ENCODE data around the gene FBXO31.

FBXO31 gene

DNA sequence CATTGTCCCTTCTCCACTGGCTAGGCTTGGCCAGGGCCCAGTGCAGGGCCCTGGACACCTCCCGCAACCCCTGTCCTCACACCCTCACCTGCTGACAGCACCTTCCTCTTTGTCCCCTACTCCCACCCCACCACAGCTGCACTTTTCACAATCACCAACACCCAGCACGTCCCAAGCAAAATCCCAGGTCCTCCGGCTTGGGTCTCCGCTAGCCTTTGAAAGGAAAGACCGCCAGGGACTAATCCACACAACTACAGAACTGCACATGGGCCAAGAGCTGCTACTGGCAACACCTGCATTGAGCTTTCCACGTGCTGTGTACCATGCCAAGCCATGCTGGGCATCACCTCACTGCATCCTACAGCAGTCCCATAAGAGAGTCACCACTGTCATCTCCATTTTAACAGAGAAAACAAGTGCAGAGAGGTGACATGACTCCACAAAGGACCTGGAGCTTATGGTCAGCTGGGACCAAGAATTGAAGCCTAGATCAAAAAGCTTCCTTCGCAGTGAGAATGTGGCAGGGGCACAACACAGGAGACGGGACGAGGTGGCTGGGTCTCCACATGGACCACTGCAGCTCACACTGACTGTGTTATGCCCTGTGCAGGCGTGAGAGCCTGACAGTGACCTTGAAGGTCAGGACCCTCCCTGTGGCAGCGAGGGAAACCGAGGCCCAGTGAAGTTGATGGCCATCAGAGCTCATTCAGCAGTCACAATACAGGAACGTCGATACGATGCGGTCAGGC, 22.5 kb downstream of the FBXO31 start:
- Histone ChIP-seq H3K4me1 (ENCODE audit: control insufficient read depth, insufficient read depth, low read length, poor library complexity, severe bottlenecking) (peaks cover 8% of the 10 kb centered on the region), H3K36me3 (ENCODE audit: control insufficient read depth, insufficient read depth, low read length) (peaks cover 58% of the 10 kb centered on the region), H3K27ac (ENCODE audit: low read depth, low read length, severe bottlenecking) (no peak overlapping the region), H3K9me3 (ENCODE audit: control insufficient read depth, low read length) (no peaks in the 10 kb centered on the region), H3K4me3 (ENCODE audit: extremely low read depth, insufficient read depth, low read length, poor library complexity, severe bottlenecking) (no peak overlapping the region)
- 97% methylated on average over 14 to 16 of the region's 16 CpGs for WGBS, 2 experiments (ENCODE audit: insufficient coverage in 2 of 2)

GRCh38 chr16:87359121-87359520, 24.5 kb downstream of the FBXO31 start:
- peaks cover 65% of the 10 kb centered on the region for H3K36me3 ChIP-seq (ENCODE audit: control insufficient read depth, insufficient read depth, low read length)
- no peak overlapping the region for H3K27ac ChIP-seq (ENCODE audit: low read depth, low read length, severe bottlenecking)
- no peak overlapping the region for H3K4me3 ChIP-seq (ENCODE audit: extremely low read depth, insufficient read depth, low read length, poor library complexity, severe bottlenecking)
- H3K9me3 ChIP-seq (ENCODE audit: control insufficient read depth, low read length), result no peaks in the 10 kb centered on the region
- 93 to 95% methylated on average over 6 to 7 of the region's 7 CpGs for WGBS, 2 experiments (ENCODE audit: insufficient coverage in 2 of 2)
- peaks cover 8% of the 10 kb centered on the region for H3K4me1 ChIP-seq (ENCODE audit: control insufficient read depth, insufficient read depth, low read length, poor library complexity, severe bottlenecking)

- H3K9me3 ChIP-seq (ENCODE audit: control insufficient read depth, low read length), result no peaks in the 10 kb centered on the region
- peaks cover 65% of the 10 kb centered on the region for H3K36me3 ChIP-seq (ENCODE audit: control insufficient read depth, insufficient read depth, low read length)
- no peak overlapping the region for H3K4me3 ChIP-seq (ENCODE audit: extremely low read depth, insufficient read depth, low read length, poor library complexity, severe bottlenecking)
- H3K4me1 ChIP-seq (ENCODE audit: control insufficient read depth, insufficient read depth, low read length, poor library complexity, severe bottlenecking), result peaks cover 8% of the 10 kb centered on the region
- no peak overlapping the region for H3K27ac ChIP-seq (ENCODE audit: low read depth, low read length, severe bottlenecking)
- 98 to 100% methylated on average over 7 of the region's 9 CpGs for WGBS, 2 experiments (ENCODE audit: insufficient coverage in 2 of 2)
Observed at GRCh38 chr16:87358696-87359095, 24.9 kb downstream of the FBXO31 start.

GRCh38 chr16:87358250-87358649, 25.3 kb downstream of the FBXO31 start:
- 96 to 97% methylated on average over 17 of the region's 17 CpGs for WGBS, 2 experiments (ENCODE audit: insufficient coverage in 2 of 2)
- peaks cover 5% of the 10 kb centered on the region for H3K4me1 ChIP-seq (ENCODE audit: control insufficient read depth, insufficient read depth, low read length, poor library complexity, severe bottlenecking)
- H3K27ac ChIP-seq (ENCODE audit: low read depth, low read length, severe bottlenecking), result no peak overlapping the region
- H3K36me3 ChIP-seq (ENCODE audit: control insufficient read depth, insufficient read depth, low read length), result peaks cover 65% of the 10 kb centered on the region
- H3K4me3 ChIP-seq (ENCODE audit: extremely low read depth, insufficient read depth, low read length, poor library complexity, severe bottlenecking), result no peak overlapping the region
- H3K9me3 ChIP-seq (ENCODE audit: control insufficient read depth, low read length), result no peaks in the 10 kb centered on the region

- Histone ChIP-seq H3K4me1 (ENCODE audit: control insufficient read depth, insufficient read depth, low read length, poor library complexity, severe bottlenecking) (peaks cover 5% of the 10 kb centered on the region), H3K36me3 (ENCODE audit: control insufficient read depth, insufficient read depth, low read length) (peaks cover 59% of the 10 kb centered on the region), H3K9me3 (ENCODE audit: control insufficient read depth, low read length) (no peaks in the 10 kb centered on the region), H3K4me3 (ENCODE audit: extremely low read depth, insufficient read depth, low read length, poor library complexity, severe bottlenecking) (no peak overlapping the region), H3K27ac (ENCODE audit: low read depth, low read length, severe bottlenecking) (no peak overlapping the region)
- WGBS, 2 experiments (ENCODE audit: insufficient coverage in 2 of 2), result 92 to 98% methylated on average over 5 to 8 of the region's 8 CpGs
Observed at GRCh38 chr16:87356491-87356853, 27.1 kb downstream of the FBXO31 start.

DNA sequence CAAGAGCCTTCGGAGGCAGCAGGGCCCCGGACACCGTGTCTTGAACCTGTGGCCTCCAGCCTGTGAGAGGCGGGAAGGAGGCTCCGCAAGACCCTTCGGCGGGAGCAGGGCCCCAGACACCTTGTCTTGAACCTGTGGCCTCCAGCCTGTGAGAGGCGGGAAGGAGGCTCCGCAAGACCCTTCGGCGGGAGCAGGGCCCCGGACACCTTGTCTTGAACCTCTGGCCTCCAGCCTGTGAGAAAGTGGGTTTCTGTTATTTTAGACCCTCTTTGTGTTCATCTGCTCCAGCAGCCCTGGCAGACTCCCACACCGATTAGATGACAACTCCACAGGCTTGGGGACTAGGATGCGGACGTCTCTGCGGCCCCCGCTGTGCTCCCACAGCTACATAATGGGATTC, 30.0 kb downstream of the FBXO31 start:
- Histone ChIP-seq H3K4me3 (ENCODE audit: extremely low read depth, insufficient read depth, low read length, poor library complexity, severe bottlenecking) (no peak overlapping the region), H3K27ac (ENCODE audit: low read depth, low read length, severe bottlenecking) (no peak overlapping the region), H3K36me3 (ENCODE audit: control insufficient read depth, insufficient read depth, low read length) (peaks cover 37% of the 10 kb centered on the region), H3K4me1 (ENCODE audit: control insufficient read depth, insufficient read depth, low read length, poor library complexity, severe bottlenecking) (peaks cover 14% of the 10 kb centered on the region), H3K9me3 (ENCODE audit: control insufficient read depth, low read length) (no peaks in the 10 kb centered on the region)
- 95 to 97% methylated on average over 12 to 17 of the region's 17 CpGs for WGBS, 2 experiments (ENCODE audit: insufficient coverage in 2 of 2)

DNA sequence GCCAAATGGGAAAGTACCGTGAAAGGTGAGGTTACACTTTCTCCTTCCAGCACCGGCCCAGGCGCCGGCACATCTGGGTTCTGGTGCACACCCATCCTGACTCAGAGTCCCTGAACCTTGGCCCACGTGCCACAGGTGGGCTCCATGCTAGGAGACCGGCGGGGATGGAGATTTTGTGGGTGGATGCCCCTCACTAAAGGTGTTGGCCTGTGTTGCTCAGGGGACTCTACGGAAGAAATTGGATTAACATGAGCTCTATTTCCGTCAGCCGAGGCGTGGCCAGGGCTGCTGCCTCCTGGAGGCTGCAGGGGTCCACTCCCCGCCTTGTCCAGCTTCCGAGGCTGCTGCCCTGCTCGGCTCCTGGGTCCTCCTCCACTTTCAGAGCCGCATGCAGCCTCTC, 30.8 kb downstream of the FBXO31 start:
- no peak overlapping the region for H3K4me3 ChIP-seq (ENCODE audit: extremely low read depth, insufficient read depth, low read length, poor library complexity, severe bottlenecking)
- peaks cover 14% of the 10 kb centered on the region for H3K4me1 ChIP-seq (ENCODE audit: control insufficient read depth, insufficient read depth, low read length, poor library complexity, severe bottlenecking)
- 87 to 97% methylated on average over 11 to 15 of the region's 15 CpGs for WGBS, 2 experiments (ENCODE audit: insufficient coverage in 2 of 2)
- no peak overlapping the region for H3K27ac ChIP-seq (ENCODE audit: low read depth, low read length, severe bottlenecking)
- H3K9me3 ChIP-seq (ENCODE audit: control insufficient read depth, low read length), result no peaks in the 10 kb centered on the region
- H3K36me3 ChIP-seq (ENCODE audit: control insufficient read depth, insufficient read depth, low read length), result peaks cover 32% of the 10 kb centered on the region

DNA sequence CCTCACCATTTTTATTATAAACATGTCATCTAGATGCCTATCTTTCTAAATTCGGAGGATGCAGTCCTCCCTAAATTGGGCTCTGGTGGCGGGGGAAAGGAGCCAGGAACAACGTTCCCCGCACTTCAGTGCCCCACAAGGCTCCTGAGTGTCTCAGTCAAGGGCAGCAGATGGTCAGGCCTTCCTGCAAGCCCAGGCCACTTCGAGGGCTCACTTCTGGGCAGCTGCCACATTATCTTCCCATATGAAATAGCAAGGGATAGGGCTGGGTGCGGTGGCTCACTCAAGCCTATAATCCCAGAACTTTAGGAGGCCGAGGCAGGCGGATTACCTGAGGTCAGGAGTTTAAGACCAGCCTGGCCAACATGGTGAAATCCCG, 32.3 kb downstream of the FBXO31 start:
- WGBS, 2 experiments (ENCODE audit: insufficient coverage in 2 of 2), result 94 to 98% methylated on average over 4 to 7 of the region's 9 CpGs
- Histone ChIP-seq H3K4me3 (ENCODE audit: extremely low read depth, insufficient read depth, low read length, poor library complexity, severe bottlenecking) (no peak overlapping the region), H3K27ac (ENCODE audit: low read depth, low read length, severe bottlenecking) (no peak overlapping the region), H3K4me1 (ENCODE audit: control insufficient read depth, insufficient read depth, low read length, poor library complexity, severe bottlenecking) (peaks cover 14% of the 10 kb centered on the region), H3K36me3 (ENCODE audit: control insufficient read depth, insufficient read depth, low read length) (peaks cover 32% of the 10 kb centered on the region), H3K9me3 (ENCODE audit: control insufficient read depth, low read length) (no peaks in the 10 kb centered on the region)

GRCh38 chr16:87350681-87351319, 32.8 kb downstream of the FBXO31 start:
- Histone ChIP-seq H3K36me3 (ENCODE audit: control insufficient read depth, insufficient read depth, low read length) (peaks cover 33% of the 10 kb centered on the region), H3K4me1 (ENCODE audit: control insufficient read depth, insufficient read depth, low read length, poor library complexity, severe bottlenecking) (peaks cover 16% of the 10 kb centered on the region), H3K27ac (ENCODE audit: low read depth, low read length, severe bottlenecking) (no peak overlapping the region), H3K9me3 (ENCODE audit: control insufficient read depth, low read length) (no peaks in the 10 kb centered on the region), H3K4me3 (ENCODE audit: extremely low read depth, insufficient read depth, low read length, poor library complexity, severe bottlenecking) (no peak overlapping the region)
- 84 to 89% methylated on average over 22 to 23 of the region's 23 CpGs for WGBS, 2 experiments (ENCODE audit: insufficient coverage in 2 of 2)

- H3K27ac ChIP-seq (ENCODE audit: low read depth, low read length, severe bottlenecking), result no peak overlapping the region
- H3K4me1 ChIP-seq (ENCODE audit: control insufficient read depth, insufficient read depth, low read length, poor library complexity, severe bottlenecking), result peaks cover 23% of the 10 kb centered on the region
- no peaks in the 10 kb centered on the region for H3K9me3 ChIP-seq (ENCODE audit: control insufficient read depth, low read length)
- no peak overlapping the region for H3K4me3 ChIP-seq (ENCODE audit: extremely low read depth, insufficient read depth, low read length, poor library complexity, severe bottlenecking)
- 95 to 96% methylated on average over 8 of the region's 8 CpGs for WGBS, 2 experiments (ENCODE audit: insufficient coverage in 2 of 2)
- peaks cover 25% of the 10 kb centered on the region for H3K36me3 ChIP-seq (ENCODE audit: control insufficient read depth, insufficient read depth, low read length)
Observed at GRCh38 chr16:87350031-87350430, 33.5 kb downstream of the FBXO31 start.

- H3K4me3 ChIP-seq (ENCODE audit: extremely low read depth, insufficient read depth, low read length, poor library complexity, severe bottlenecking), result no peak overlapping the region
- peaks cover 28% of the 10 kb centered on the region for H3K36me3 ChIP-seq (ENCODE audit: control insufficient read depth, insufficient read depth, low read length)
- no peak overlapping the region for H3K27ac ChIP-seq (ENCODE audit: low read depth, low read length, severe bottlenecking)
- 91 to 94% methylated on average over 10 to 13 of the region's 13 CpGs for WGBS, 2 experiments (ENCODE audit: insufficient coverage in 2 of 2)
- no peaks in the 10 kb centered on the region for H3K9me3 ChIP-seq (ENCODE audit: control insufficient read depth, low read length)
- H3K4me1 ChIP-seq (ENCODE audit: control insufficient read depth, insufficient read depth, low read length, poor library complexity, severe bottlenecking), result peaks cover 30% of the 10 kb centered on the region
Observed at GRCh38 chr16:87348616-87349157, 34.9 kb downstream of the FBXO31 start.

Measured in mesodermal cell (in vitro differentiated cells).